Astrocyte (in vitro differentiated cells and primary cell): ENCODE results near the gene PARP16.

Experiments
- EZH2 ChIP-seq: IDR thresholded peaks from 2 replicates; pipeline ENCODE4 v1.6.1; 2012; ENCODE audit warnings: mild to moderate bottlenecking, low read length, inconsistent platforms; ENCODE audit not compliant: insufficient read depth
- TF ChIP-seq, protein P1 (sequence below): IDR thresholded peaks from 2 replicates; pipeline ENCODE4 v1.5.1; 2011; ENCODE audit warnings: low read depth, mild to moderate bottlenecking, inconsistent platforms, low read length, moderate library complexity; ENCODE audit not compliant: insufficient read depth

GRCh38 chr15:65289261-65289854 is 2.7 kb upstream of the PARP16 start:
- TF ChIP-seq, protein P1, sequence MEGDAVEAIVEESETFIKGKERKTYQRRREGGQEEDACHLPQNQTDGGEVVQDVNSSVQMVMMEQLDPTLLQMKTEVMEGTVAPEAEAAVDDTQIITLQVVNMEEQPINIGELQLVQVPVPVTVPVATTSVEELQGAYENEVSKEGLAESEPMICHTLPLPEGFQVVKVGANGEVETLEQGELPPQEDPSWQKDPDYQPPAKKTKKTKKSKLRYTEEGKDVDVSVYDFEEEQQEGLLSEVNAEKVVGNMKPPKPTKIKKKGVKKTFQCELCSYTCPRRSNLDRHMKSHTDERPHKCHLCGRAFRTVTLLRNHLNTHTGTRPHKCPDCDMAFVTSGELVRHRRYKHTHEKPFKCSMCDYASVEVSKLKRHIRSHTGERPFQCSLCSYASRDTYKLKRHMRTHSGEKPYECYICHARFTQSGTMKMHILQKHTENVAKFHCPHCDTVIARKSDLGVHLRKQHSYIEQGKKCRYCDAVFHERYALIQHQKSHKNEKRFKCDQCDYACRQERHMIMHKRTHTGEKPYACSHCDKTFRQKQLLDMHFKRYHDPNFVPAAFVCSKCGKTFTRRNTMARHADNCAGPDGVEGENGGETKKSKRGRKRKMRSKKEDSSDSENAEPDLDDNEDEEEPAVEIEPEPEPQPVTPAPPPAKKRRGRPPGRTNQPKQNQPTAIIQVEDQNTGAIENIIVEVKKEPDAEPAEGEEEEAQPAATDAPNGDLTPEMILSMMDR, result no peak
- TF ChIP-seq EZH2, result no peak
